H9 (cell line): Measurements from ENCODE around the gene AMN. TPM values are rescaled to one million over a fixed set of nuclear protein-coding genes. Genes with fewer than 3 reads are reported as not detected.
A peak's percentile ranks its signal among the peaks of the same experiment; 100 is the strongest.

Experiments
- DNase-seq: peaks from one replicate; pipeline ENCODE4 v3.0.0-alpha.2; 2017
- H2AFZ ChIP-seq: one replicate; pipeline ENCODE4 v1.6.1; 2013; ENCODE audit warnings: mild to moderate bottlenecking, low read length, control low read depth, moderate library complexity
- H2AK5ac ChIP-seq: 2 replicates; pipeline ENCODE4 v1.6.1; 2013; ENCODE audit warnings: low read length, control low read depth, mixed read lengths; ENCODE audit not compliant: insufficient read length
- H2BK120ac ChIP-seq: one replicate; pipeline ENCODE4 v1.6.1; 2013; ENCODE audit warnings: low read depth, mild to moderate bottlenecking, low read length, control low read depth, inconsistent platforms; ENCODE audit not compliant: poor library complexity, severe bottlenecking
- H2BK12ac ChIP-seq: 2 replicates; pipeline ENCODE4 v1.6.1; 2013; ENCODE audit warnings: low read length, control low read depth, mixed read lengths, low read depth; ENCODE audit not compliant: insufficient read length
- H2BK15ac ChIP-seq: 2 replicates; pipeline ENCODE4 v1.6.1; 2013; ENCODE audit warnings: low read depth, low read length, control low read depth
- H2BK20ac ChIP-seq: one replicate; pipeline ENCODE4 v1.6.1; 2013; ENCODE audit warnings: low read depth, mild to moderate bottlenecking, low read length, control low read depth, inconsistent platforms; ENCODE audit not compliant: poor library complexity, severe bottlenecking
- H2BK5ac ChIP-seq: 2 replicates; pipeline ENCODE4 v1.6.1; 2013; ENCODE audit warnings: low read length, control low read depth, mixed read lengths; ENCODE audit not compliant: insufficient read length
- H3K14ac ChIP-seq: 2 replicates; pipeline ENCODE4 v1.6.1; 2013; ENCODE audit warnings: low read length, control low read depth; ENCODE audit not compliant: insufficient read depth
- H3K18ac ChIP-seq: 2 replicates; pipeline ENCODE4 v1.6.1; 2013; ENCODE audit warnings: low read depth, mild to moderate bottlenecking, mixed read lengths, low read length, control low read depth; ENCODE audit not compliant: insufficient read length
- H3K23ac ChIP-seq: 2 replicates; pipeline ENCODE4 v1.6.1; 2013; ENCODE audit warnings: low read length, control low read depth, mixed read lengths, low read depth; ENCODE audit not compliant: insufficient read length
- H3K23me2 ChIP-seq: 2 replicates; pipeline ENCODE4 v1.6.1; 2013; ENCODE audit warnings: low read depth, mild to moderate bottlenecking, mixed read lengths, low read length, control low read depth; ENCODE audit not compliant: insufficient read length, poor library complexity, severe bottlenecking
- H3K27ac ChIP-seq: 2 replicates; pipeline ENCODE4 v1.5.1; 2013; ENCODE audit warnings: low read length, control low read depth, mixed read lengths, low read depth; ENCODE audit not compliant: insufficient read length
- H3K27me3 ChIP-seq: 2 replicates; pipeline ENCODE4 v1.6.1; 2013; ENCODE audit warnings: low read length, control low read depth, inconsistent platforms; ENCODE audit not compliant: insufficient read depth
- H3K4ac ChIP-seq: 2 replicates; pipeline ENCODE4 v1.6.1; 2013; ENCODE audit warnings: low read depth, mild to moderate bottlenecking, control low read depth, inconsistent platforms, low read length, moderate library complexity
- H3K4me1 ChIP-seq: 2 replicates; pipeline ENCODE4 v1.6.1; 2013; ENCODE audit warnings: low read length, control low read depth, inconsistent platforms; ENCODE audit not compliant: insufficient read depth
- H3K4me2 ChIP-seq: 2 replicates; pipeline ENCODE4 v1.6.1; 2013; ENCODE audit warnings: low read length, control low read depth, mixed read lengths; ENCODE audit not compliant: insufficient read length, insufficient read depth
- H3K56ac ChIP-seq: 2 replicates; pipeline ENCODE4 v1.6.1; 2013; ENCODE audit warnings: low read depth, mild to moderate bottlenecking, mixed read lengths, low read length, control low read depth; ENCODE audit not compliant: insufficient read length
- H3K79me1 ChIP-seq: 2 replicates; pipeline ENCODE4 v1.6.1; 2013; ENCODE audit warnings: low read depth, mild to moderate bottlenecking, moderate library complexity, low read length, control low read depth, inconsistent platforms; ENCODE audit not compliant: insufficient read depth, poor library complexity, severe bottlenecking
- H3K79me2 ChIP-seq: 2 replicates; pipeline ENCODE4 v1.6.1; 2013; ENCODE audit warnings: low read length, control low read depth, inconsistent platforms; ENCODE audit not compliant: insufficient read depth
- H3K9ac ChIP-seq: 2 replicates; pipeline ENCODE4 v1.6.1; 2013; ENCODE audit warnings: low read length, control low read depth, mixed read lengths; ENCODE audit not compliant: insufficient read length; ENCODE audit errors: extremely low read depth
- H3K9me3 ChIP-seq: one replicate; pipeline ENCODE4 v1.6.1; 2013; ENCODE audit warnings: low read depth, low read length, inconsistent platforms; ENCODE audit not compliant: control insufficient read depth
- H3T11ph ChIP-seq: one replicate; pipeline ENCODE4 v1.6.1; 2013; ENCODE audit warnings: mild to moderate bottlenecking, low read length, control low read depth, inconsistent platforms
- H4K20me1 ChIP-seq: one replicate; pipeline ENCODE4 v1.6.1; 2013; ENCODE audit not compliant: control insufficient read depth, insufficient read length, insufficient read depth
- H4K5ac ChIP-seq: 2 replicates; pipeline ENCODE4 v1.6.1; 2013; ENCODE audit warnings: low read depth, mild to moderate bottlenecking, mixed read lengths, low read length, control low read depth; ENCODE audit not compliant: insufficient read length
- H4K8ac ChIP-seq: replicated peaks from 2 replicates; pipeline ENCODE4 v1.6.1; 2013; ENCODE audit warnings: low read length, control low read depth, mixed read lengths, low read depth; ENCODE audit not compliant: insufficient read length
- H4K91ac ChIP-seq: 2 replicates; pipeline ENCODE4 v1.6.1; 2013; ENCODE audit warnings: low read depth, mild to moderate bottlenecking, moderate library complexity, mixed read lengths, low read length, control low read depth; ENCODE audit not compliant: insufficient read length
- H3K27ac Mint-ChIP-seq, 3 experiments: 2 replicates in 2 of 3; 3 replicates in 1 of 3; pipeline ENCODE4 v1.8.0; 2020 to 2021; ENCODE audit warnings: mixed read lengths in 3 of 3, mild to moderate bottlenecking in 1 of 3, moderate library complexity in 1 of 3
- H3K27me3 Mint-ChIP-seq: 2 replicates; pipeline ENCODE4 v1.8.0; 2021; ENCODE audit warnings: low read depth, mild to moderate bottlenecking, moderate library complexity, mixed read lengths
- H3K36me3 Mint-ChIP-seq, 3 experiments: 2 replicates in 2 of 3; 3 replicates in 1 of 3; pipeline ENCODE4 v1.8.0; 2020 to 2021; ENCODE audit warnings: low read depth in 3 of 3, mixed read lengths in 3 of 3; ENCODE audit not compliant: insufficient read depth in 1 of 3
- H3K4me1 Mint-ChIP-seq, 2 experiments: 2 replicates each; pipeline ENCODE4 v1.8.0; 2020; ENCODE audit warnings: mixed read lengths in 2 of 2
- H3K4me3 Mint-ChIP-seq, 2 experiments: 2 replicates in 1 of 2; 3 replicates in 1 of 2; pipeline ENCODE4 v1.8.0; 2020 to 2021; ENCODE audit warnings: mild to moderate bottlenecking in 2 of 2, mixed read lengths in 2 of 2, moderate library complexity in 1 of 2
- H3K9me3 Mint-ChIP-seq, 2 experiments: 2 replicates in 1 of 2; 3 replicates in 1 of 2; pipeline ENCODE4 v1.8.0; 2020; ENCODE audit warnings: mild to moderate bottlenecking in 2 of 2, mixed read lengths in 2 of 2, moderate library complexity in 1 of 2
- WGBS: extraction: QIAGEN DNeasy Blood & Tissue Kit; methylation state at CpG from one replicate; pipeline ENCODE4 v1.1.7; 2013; ENCODE audit warnings: missing lambda C conversion rate, low lambda C conversion rate, mixed read lengths; ENCODE audit not compliant: insufficient read length; ENCODE audit errors: extremely low coverage; 5-methylcytosine and 5-hydroxymethylcytosine counted together
- total RNA-seq: library from RNA; stranded (reverse); gene quantifications from 2 replicates; pipeline ENCODE4 v1.2.1, GENCODE V29; 2021
- TF ChIP-seq, protein P1 (sequence below): fragments of 200-600 bp; sonication (generic); conservative IDR thresholded peaks from 3 replicates; pipeline ENCODE4 v1.8.0; 2021; ENCODE audit warnings: antibody characterized with exemption, mild to moderate bottlenecking

AMN gene
- total RNA-seq, 1 experiment from 2014 or later = 1.9 TPM

DNA sequence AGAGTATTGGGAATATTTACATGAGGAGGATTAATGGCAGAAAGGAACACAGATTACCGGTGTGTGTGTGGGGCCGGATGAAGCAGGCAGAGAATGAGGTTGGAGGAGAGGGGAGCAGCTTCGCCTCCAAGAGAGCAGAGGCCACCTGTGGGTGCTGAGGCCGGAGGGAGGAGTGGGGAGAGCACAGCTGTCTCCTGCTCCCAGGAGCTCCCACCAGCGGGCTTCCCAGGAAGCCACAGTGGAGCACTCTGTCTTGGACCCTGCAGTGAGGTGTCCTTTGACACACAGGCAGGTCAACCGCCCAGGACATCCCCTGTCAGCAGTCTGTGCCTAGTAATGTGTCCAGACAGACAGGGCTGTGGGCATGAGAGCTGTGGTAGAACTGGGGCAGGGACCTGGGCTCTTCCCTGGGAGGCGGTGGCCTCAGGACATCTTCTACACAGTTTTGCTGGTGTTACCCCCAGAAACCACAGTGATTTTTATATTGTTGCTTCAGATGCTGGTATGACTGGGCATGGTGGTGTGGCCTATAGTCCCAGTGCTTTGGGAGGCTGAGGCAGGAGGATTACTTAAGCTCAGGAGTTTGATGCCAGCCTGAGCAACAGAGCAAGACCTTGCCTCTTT is 18.5 kb upstream of the AMN start:
- no peak overlapping the region for H2BK12ac ChIP-seq
- H4K91ac ChIP-seq = no peak overlapping the region
- peaks cover 2 to 4% of the 10 kb centered on the region in 2 experiments; a peak in 3 of 4 replicates for H3K4me1 Mint-ChIP-seq
- H4K20me1 ChIP-seq = no peaks in the 10 kb centered on the region
- H3K4me2 ChIP-seq = no peak overlapping the region
- no peak overlapping the region for H2BK20ac ChIP-seq
- H3K56ac ChIP-seq = no peak overlapping the region
- H3T11ph ChIP-seq = no peak overlapping the region
- peak overlapping the region in 2 of 3 experiments; percentile 13 to 14; a peak in 2 of 7 replicates for H3K27ac Mint-ChIP-seq
- no peaks in the 10 kb centered on the region for H3K79me1 ChIP-seq
- DNase-seq = no peak
- no peak overlapping the region for H3K4ac ChIP-seq
- H2BK120ac ChIP-seq = no peak overlapping the region
- no peaks in the 10 kb centered on the region for H3K4me1 ChIP-seq
- H3K79me2 ChIP-seq = no peaks in the 10 kb centered on the region
- TF ChIP-seq, protein P1, sequence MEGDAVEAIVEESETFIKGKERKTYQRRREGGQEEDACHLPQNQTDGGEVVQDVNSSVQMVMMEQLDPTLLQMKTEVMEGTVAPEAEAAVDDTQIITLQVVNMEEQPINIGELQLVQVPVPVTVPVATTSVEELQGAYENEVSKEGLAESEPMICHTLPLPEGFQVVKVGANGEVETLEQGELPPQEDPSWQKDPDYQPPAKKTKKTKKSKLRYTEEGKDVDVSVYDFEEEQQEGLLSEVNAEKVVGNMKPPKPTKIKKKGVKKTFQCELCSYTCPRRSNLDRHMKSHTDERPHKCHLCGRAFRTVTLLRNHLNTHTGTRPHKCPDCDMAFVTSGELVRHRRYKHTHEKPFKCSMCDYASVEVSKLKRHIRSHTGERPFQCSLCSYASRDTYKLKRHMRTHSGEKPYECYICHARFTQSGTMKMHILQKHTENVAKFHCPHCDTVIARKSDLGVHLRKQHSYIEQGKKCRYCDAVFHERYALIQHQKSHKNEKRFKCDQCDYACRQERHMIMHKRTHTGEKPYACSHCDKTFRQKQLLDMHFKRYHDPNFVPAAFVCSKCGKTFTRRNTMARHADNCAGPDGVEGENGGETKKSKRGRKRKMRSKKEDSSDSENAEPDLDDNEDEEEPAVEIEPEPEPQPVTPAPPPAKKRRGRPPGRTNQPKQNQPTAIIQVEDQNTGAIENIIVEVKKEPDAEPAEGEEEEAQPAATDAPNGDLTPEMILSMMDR = no peak
- no CpG with 5 or more reads among the region's 7 CpGs for WGBS
- H3K27ac ChIP-seq = no peak overlapping the region
- H2BK15ac ChIP-seq = no peak overlapping the region
- no peak overlapping the region for H3K14ac ChIP-seq
- no peak overlapping the region for H4K5ac ChIP-seq
- no peaks in the 10 kb centered on the region; the same call in 1 of the 2 replicates for H3K27me3 Mint-ChIP-seq
- H3K9me3 ChIP-seq = no peaks in the 10 kb centered on the region
- H3K23ac ChIP-seq = no peak overlapping the region
- H3K36me3 Mint-ChIP-seq = peaks cover 25 to 40% (median 35%) of the 10 kb centered on the region in 3 experiments
- H2AK5ac ChIP-seq = no peak overlapping the region
- no peak overlapping the region for H3K4me3 Mint-ChIP-seq
- H3K9ac ChIP-seq = no peak overlapping the region
- H3K23me2 ChIP-seq = no peaks in the 10 kb centered on the region
- no peaks in the 10 kb centered on the region for H3K27me3 ChIP-seq
- H2AFZ ChIP-seq = no peak overlapping the region
- no peak overlapping the region for H3K18ac ChIP-seq
- H2BK5ac ChIP-seq = no peak overlapping the region
- H3K9me3 Mint-ChIP-seq = peaks cover 16 to 17% of the 10 kb centered on the region in 2 experiments
- H4K8ac ChIP-seq = no peak overlapping the region
